GM19351 (cell line): ENCODE results near the gene POLG.

Experiments
- ATAC-seq: cut with Tn5 transposase; IDR thresholded peaks from one replicate; pipeline ENCODE4 v1.9.1; 2021; ENCODE audit warnings: mild to moderate bottlenecking, moderate library complexity; ENCODE audit not compliant: unreplicated experiment

POLG gene

GRCh38 chr15:89358435-89358754 is 23.8 kb upstream of the POLG start:
- ATAC-seq = peak; percentile 2

- no peak for ATAC-seq
Measured at GRCh38 chr15:89356634-89357298, 22.1 kb upstream of the POLG start.

GRCh38 chr15:89353991-89354390 is 19.4 kb upstream of the POLG start:
- ATAC-seq = no peak

DNA sequence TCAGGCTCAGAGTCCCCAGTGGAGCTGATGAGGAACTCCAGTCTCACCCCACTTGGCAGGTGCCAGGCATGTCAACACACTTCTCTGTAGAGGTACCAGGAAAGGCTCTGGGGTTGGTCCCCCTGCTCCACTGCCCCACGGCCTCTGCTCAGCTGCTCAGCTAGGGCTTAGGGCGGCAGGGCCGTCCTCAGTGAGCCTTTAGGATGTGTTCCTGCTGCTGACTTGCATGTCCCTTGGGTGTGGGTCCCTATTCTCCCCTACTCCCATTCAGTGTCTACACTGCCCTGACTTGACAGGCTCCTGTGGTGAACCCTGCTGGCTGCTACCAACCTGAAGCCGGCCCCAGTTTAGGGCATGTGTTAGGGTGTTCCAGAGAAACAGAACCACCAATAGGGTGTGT is 17.9 kb upstream of the POLG start:
- ATAC-seq = no peak

DNA sequence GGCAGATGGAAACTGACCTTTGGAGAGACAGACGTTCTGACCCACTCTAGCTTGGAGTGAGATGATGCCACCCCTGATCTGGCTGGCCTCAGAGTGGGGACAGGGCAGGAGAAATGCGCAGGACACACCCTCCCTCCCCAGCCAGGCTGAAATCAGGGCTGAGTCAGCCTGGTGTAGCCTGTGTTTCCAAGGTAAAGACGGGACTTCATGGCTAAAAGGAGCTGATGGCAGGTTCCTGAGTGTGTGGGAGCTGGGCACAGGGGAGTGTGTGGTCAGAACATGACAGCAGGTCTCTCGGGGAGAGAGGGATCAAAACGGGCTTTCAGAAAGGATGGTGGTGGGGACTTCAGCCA is 14.6 kb upstream of the POLG start:
- ATAC-seq = no peak

DNA sequence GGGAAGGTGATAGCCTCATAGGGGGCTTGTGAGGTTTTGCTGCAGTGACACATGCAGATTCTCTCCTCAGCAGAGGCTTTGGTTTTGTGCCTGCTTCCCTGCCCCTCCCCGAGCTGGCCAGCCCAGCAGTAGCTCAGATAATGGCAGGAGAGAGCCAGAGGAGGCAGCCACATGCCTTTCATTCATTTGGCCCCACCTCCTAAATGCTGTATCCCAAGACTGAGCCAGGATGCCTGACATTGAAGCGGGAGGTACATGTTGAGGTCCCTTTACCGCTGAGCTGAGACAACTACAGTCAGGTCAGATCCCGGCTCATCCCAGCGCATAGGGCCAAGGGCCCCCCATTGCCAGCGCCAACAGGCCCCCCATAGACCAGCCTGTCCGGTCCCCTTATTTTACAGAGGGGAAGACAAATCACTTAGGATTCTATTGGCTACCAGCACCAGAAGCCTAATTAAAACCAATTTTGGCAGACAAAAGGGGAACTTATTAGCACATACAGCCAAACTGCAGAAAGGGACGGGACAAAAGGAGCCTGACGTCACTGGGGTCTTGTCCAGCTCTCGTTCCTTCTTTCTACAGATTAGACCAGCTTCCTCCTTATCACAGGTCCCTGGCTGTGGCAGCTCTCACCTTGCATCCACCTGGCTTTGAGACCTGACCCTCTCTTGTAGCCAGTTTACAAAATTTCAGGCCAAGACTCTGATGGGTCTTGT is 12.1 kb upstream of the POLG start:
- ATAC-seq = no peak

DNA sequence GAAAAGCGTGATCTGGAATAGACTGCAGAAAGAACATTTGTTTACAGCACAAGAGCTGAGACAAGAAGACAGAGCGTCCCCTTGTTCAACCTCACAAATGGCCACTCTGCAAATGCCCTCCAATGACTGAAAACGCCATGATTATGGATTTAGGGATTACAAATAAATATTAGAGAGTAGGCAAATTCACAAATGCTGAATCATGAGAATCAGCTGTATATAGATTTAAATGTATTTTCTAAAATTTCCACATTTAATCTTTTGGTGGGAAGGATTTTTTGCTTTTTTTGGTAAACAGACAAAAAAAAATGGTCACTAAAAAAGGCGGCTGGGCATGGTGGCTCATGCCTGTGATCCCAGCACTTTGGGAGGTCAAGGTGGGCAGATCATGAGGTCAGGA is 10.6 kb upstream of the POLG start:
- ATAC-seq = no peak

GRCh38 chr15:89342840-89343239 is 8.2 kb upstream of the POLG start:
- no peak for ATAC-seq

DNA sequence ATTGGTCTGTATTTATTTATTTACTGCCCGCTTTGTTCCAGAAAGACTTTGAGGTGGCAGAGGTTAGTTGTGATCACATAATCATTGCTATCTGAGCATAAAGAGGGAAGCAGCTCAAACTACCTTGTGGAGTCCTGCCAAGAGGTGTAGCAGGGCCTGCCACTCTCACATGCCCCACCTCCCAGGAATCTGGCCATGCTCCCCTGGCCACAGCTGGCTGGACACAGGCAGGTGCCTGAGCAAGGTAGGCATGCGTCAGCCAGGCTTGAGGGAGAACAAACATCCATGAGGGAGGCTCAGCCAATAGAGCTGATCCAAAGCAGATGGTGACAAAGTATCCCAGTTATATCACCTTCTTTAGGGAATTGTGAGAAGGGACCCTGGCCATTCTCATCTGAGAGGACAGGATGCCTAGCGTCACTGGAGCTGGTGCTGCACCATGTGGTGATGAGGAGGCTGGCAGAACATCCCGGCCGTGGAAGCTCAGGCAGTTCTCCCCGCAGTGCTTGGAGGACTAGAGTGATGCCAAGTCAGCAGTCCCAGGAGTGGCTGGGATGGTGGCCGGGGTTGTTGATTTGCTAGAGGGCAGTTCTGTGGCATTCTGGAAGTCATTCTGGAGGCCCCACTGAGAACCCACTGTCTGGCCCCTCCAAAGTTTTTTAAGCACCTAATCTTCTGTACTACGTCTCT is 6.8 kb upstream of the POLG start:
- ATAC-seq = no peak

DNA sequence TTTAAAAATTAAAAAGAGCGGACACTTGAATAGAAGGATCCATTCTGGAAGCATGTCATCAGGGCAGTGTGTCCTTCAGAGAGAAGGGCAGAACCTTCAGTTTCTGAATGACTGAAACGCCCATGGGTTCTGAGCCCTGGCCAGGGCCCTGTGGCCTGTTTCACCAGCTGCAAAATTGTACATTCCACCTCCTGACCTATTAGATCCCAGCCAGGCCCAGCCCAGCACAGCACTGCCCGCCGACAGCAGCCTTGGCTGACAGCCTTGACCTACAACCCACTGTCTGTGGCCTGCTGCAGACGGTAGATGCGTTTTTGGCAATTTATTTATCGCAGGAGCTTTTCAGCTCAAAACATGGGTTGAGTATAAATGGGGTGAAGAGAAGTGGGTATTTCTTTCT is 5.9 kb upstream of the POLG start:
- ATAC-seq = no peak

GRCh38 chr15:89338036-89338435 is 3.4 kb upstream of the POLG start:
- no peak for ATAC-seq

DNA sequence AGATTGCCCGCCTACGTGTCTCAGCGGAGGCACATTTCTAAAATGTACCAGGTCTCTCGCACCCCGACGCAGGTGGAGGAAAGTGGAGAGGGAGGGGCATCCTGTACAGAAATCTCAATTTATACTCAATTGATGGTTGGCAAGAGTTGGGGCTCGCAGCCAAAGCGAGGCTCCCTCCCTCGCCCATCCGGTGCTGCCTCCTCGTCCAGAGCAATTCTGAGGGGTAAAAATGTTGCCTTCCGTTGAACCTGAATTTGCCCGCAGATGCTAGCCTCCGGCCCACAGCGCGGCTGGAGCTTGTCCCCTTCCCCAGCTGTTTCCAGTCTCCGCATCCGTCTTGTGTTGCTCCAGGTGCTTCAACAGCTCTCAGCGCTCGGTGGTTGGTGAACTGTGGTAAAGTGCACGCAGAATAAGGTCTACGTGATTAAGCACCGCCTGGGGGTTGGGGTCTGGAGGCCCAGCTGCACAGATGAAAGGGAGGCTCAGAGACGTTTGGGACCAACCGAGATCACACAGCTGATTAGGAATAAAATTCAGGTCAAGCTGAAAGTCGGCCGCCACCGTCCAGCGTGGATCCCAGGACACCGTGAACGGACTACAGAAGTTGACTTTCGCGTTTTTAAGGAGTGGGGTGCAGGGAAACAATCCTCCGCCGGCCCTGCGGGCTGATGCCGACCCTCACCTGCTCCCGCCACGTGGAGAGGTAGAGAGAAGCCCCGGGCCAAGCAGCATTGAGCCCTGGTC is 846 bp upstream of the POLG start:
- peak; percentile 23 for ATAC-seq

- peak; percentile 0 for ATAC-seq
Measured at GRCh38 chr15:89333959-89334509, 590 bp downstream of the POLG start.

DNA sequence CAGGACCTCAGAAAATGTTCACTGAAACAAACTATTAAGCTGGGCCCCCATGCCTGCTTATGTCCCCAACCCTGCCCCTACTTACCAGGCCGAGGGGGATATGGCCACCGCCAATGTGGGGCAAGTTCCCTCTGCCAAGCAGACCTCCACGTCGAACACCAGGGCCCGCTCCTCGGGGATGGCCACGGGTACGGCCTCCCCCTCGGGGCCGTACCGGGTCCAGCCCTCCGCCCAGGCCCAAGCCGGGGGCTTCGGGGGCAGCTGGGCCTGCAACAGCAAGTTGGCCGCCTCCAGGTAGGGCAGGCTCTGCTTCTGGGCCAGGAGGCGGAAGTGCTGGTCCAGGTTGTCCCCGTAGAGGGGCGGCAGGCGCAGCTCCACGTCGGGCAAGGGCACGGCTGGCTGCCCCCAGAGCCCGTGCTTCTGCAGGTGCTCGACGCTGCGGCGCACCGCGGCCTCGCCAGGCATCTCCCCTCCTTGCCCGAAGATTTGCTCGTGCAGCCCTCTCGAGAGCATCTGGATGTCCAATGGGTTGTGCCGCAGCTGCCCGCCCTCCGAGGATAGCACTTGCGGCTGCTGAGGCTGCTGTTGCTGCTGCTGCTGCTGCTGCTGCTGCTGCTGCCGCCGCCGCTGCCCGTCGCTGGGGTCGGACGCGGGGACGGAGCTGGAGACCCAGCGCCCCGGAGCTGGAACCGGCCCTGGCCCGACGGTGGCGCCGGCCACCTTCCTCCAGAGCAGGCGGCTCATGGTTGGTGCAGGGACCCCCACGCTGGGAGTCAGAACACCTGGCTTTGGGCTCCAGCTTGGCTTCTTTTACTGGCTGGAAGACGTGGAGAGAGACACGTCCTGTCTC is 1.4 kb downstream of the POLG start:
- no peak for ATAC-seq

- ATAC-seq = no peak
Measured at GRCh38 chr15:89332446-89332845, 2.2 kb downstream of the POLG start.

GRCh38 chr15:89330881-89331595 is 3.6 kb downstream of the POLG start:
- no peak for ATAC-seq

- ATAC-seq = no peak
Measured at GRCh38 chr15:89330119-89330518, 4.5 kb downstream of the POLG start.

GRCh38 chr15:89329329-89330084 is 5.1 kb downstream of the POLG start:
- ATAC-seq = no peak
